Measurements from ENCODE around the gene SFRP5.
A peak's percentile ranks its signal among the peaks of the same experiment; 100 is the strongest.

The SFRP5 gene

GRCh38 chr10:97721871-97722780 is 49.7 kb downstream of the SFRP5 start:
- Mint-ChIP-seq H3K36me3 (ENCODE audit: low read depth) (peaks cover 46% of the 10 kb centered on the region), H3K27me3 (ENCODE audit: low read depth, poor library complexity) (peaks cover 9% of the 10 kb centered on the region), H3K27ac (no peak overlapping the region), H3K4me3 (no peak overlapping the region), H3K9me3 (peaks cover 12% of the 10 kb centered on the region), H3K4me1 (peaks cover 63% of the 10 kb centered on the region)
- no peak for DNase-seq
- TF ChIP-seq CTCF (IDR thresholded peaks at IDR 0.05) = no peak

GRCh38 chr10:97719602-97720001 is 52.2 kb downstream of the SFRP5 start:
- H3K9me3 Mint-ChIP-seq = no peaks in the 10 kb centered on the region
- H3K4me3 Mint-ChIP-seq = peak overlapping the region; percentile 41
- peaks cover 13% of the 10 kb centered on the region for H3K27me3 Mint-ChIP-seq (ENCODE audit: low read depth, poor library complexity)
- peaks cover 67% of the 10 kb centered on the region for H3K4me1 Mint-ChIP-seq
- peaks cover 48% of the 10 kb centered on the region for H3K36me3 Mint-ChIP-seq (ENCODE audit: low read depth)
- no peak overlapping the region for H3K27ac Mint-ChIP-seq
- TF ChIP-seq CTCF (IDR thresholded peaks at IDR 0.05) = no peak
- DNase-seq = no peak

GRCh38 chr10:97718659-97719142 is 53.1 kb downstream of the SFRP5 start:
- DNase-seq = no peak
- Mint-ChIP-seq H3K27ac (peak overlapping the region; percentile 9), H3K4me1 (peaks cover 62% of the 10 kb centered on the region), H3K9me3 (no peaks in the 10 kb centered on the region), H3K27me3 (ENCODE audit: low read depth, poor library complexity) (peaks cover 9% of the 10 kb centered on the region), H3K4me3 (peak overlapping the region; percentile 13), H3K36me3 (ENCODE audit: low read depth) (peaks cover 48% of the 10 kb centered on the region)
- TF ChIP-seq CTCF (IDR thresholded peaks at IDR 0.05) = no peak

- peak overlapping the region; percentile 56 for H3K4me3 Mint-ChIP-seq
- H3K27ac Mint-ChIP-seq = peak overlapping the region; percentile 9
- H3K4me1 Mint-ChIP-seq = peaks cover 62% of the 10 kb centered on the region
- H3K9me3 Mint-ChIP-seq = no peaks in the 10 kb centered on the region
- peaks cover 7% of the 10 kb centered on the region for H3K27me3 Mint-ChIP-seq (ENCODE audit: low read depth, poor library complexity)
- DNase-seq = no peak
- TF ChIP-seq CTCF (IDR thresholded peaks at IDR 0.05) = no peak
- peaks cover 48% of the 10 kb centered on the region for H3K36me3 Mint-ChIP-seq (ENCODE audit: low read depth)
Observed at GRCh38 chr10:97718178-97718577, 53.6 kb downstream of the SFRP5 start.

- Mint-ChIP-seq H3K9me3 (no peaks in the 10 kb centered on the region), H3K27ac (no peak overlapping the region), H3K27me3 (ENCODE audit: low read depth, poor library complexity) (peaks cover 9% of the 10 kb centered on the region), H3K4me3 (no peak overlapping the region), H3K36me3 (ENCODE audit: low read depth) (peaks cover 48% of the 10 kb centered on the region), H3K4me1 (peaks cover 67% of the 10 kb centered on the region)
- DNase-seq = no peak
- no peak for TF ChIP-seq CTCF (IDR thresholded peaks at IDR 0.05)
Observed at GRCh38 chr10:97717627-97718026, 54.2 kb downstream of the SFRP5 start.

All from nephron progenitor cell (in vitro differentiated cells).